Measurements from ENCODE around the gene ZNF888.
"Not testable (repeated sequence)": the region's sequence is repeated elsewhere in the genome, so short reads cannot be mapped to it uniquely, and the experiment has no call there.

Gene ZNF888

GRCh38 chr19:52948025-52948770 lies 25.0 kb upstream of the ZNF888 start:
- TF ChIP-seq REST (IDR thresholded peaks at IDR 0.05; ENCODE audit: insufficient replicate concordance, low read depth) (no peak), GABPA (IDR thresholded peaks at IDR 0.05; ENCODE audit: low read depth) (no peak), CTCF (IDR thresholded peaks at IDR 0.05; ENCODE audit: insufficient read depth, low read length) (no peak), SPI1 (IDR thresholded peaks at IDR 0.05; ENCODE audit: borderline replicate concordance, low read depth) (no peak), POLR2AphosphoS5 (IDR thresholded peaks at IDR 0.05; ENCODE audit: low read depth) (no peak)
- no peak for DNase-seq (ENCODE audit: low read depth in 1 of 2, low spot score in 1 of 2)
- Histone ChIP-seq H3K4me3 (replicated peaks; ENCODE audit: insufficient read depth, low read length) (no peak overlapping the region), H3K27ac (replicated peaks) (no peak overlapping the region), H3K27me3 (ENCODE audit: insufficient read depth, poor library complexity, severe bottlenecking) (no peaks in the 10 kb centered on the region)

GRCh38 chr19:52946322-52947310 lies 23.4 kb upstream of the ZNF888 start:
- TF ChIP-seq SPI1 (IDR thresholded peaks at IDR 0.05; ENCODE audit: borderline replicate concordance, low read depth) = no peak
- no peak for TF ChIP-seq REST (IDR thresholded peaks at IDR 0.05; ENCODE audit: insufficient replicate concordance, low read depth)
- TF ChIP-seq GABPA (IDR thresholded peaks at IDR 0.05; ENCODE audit: low read depth) = no peak
- no peak for TF ChIP-seq CTCF (IDR thresholded peaks at IDR 0.05; ENCODE audit: insufficient read depth, low read length)
- TF ChIP-seq POLR2AphosphoS5 (IDR thresholded peaks at IDR 0.05; ENCODE audit: low read depth) = no peak
- Histone ChIP-seq H3K4me3 (replicated peaks; ENCODE audit: insufficient read depth, low read length) (no peak overlapping the region), H3K27ac (replicated peaks) (no peak overlapping the region), H3K27me3 (ENCODE audit: insufficient read depth, poor library complexity, severe bottlenecking) (no peaks in the 10 kb centered on the region)
- no peak for DNase-seq (ENCODE audit: low read depth in 1 of 2, low spot score in 1 of 2)

- no peak overlapping the region for H3K4me3 ChIP-seq (replicated peaks; ENCODE audit: insufficient read depth, low read length)
- TF ChIP-seq CTCF (IDR thresholded peaks at IDR 0.05; ENCODE audit: insufficient read depth, low read length) (no peak), POLR2AphosphoS5 (IDR thresholded peaks at IDR 0.05; ENCODE audit: low read depth) (no peak), SPI1 (IDR thresholded peaks at IDR 0.05; ENCODE audit: borderline replicate concordance, low read depth) (no peak), REST (IDR thresholded peaks at IDR 0.05; ENCODE audit: insufficient replicate concordance, low read depth) (no peak), GABPA (IDR thresholded peaks at IDR 0.05; ENCODE audit: low read depth) (no peak)
- no peak for DNase-seq (ENCODE audit: low read depth in 1 of 2, low spot score in 1 of 2)
- no peaks in the 10 kb centered on the region for H3K27me3 ChIP-seq (ENCODE audit: insufficient read depth, poor library complexity, severe bottlenecking)
- H3K27ac ChIP-seq (replicated peaks) = no peak overlapping the region
Measured at GRCh38 chr19:52945652-52946321, 22.6 kb upstream of the ZNF888 start.

GRCh38 chr19:52944703-52945493 lies 21.7 kb upstream of the ZNF888 start:
- not testable (repeated sequence) for H3K27ac ChIP-seq (replicated peaks)

More at GRCh38 chr19:52944703-52945493, 21.7 kb upstream of the ZNF888 start:
- not testable (repeated sequence) for H3K27me3 ChIP-seq (ENCODE audit: insufficient read depth, poor library complexity, severe bottlenecking); DNase-seq (ENCODE audit: low read depth in 1 of 2, low spot score in 1 of 2); H3K4me3 ChIP-seq (replicated peaks; ENCODE audit: insufficient read depth, low read length)

Data from HL-60 (cell line).